H9 (cell line): Measurements from ENCODE around the gene SEMA6A. TPM values are rescaled to one million over a fixed set of nuclear protein-coding genes. Genes with fewer than 3 reads are reported as not detected.
A peak's percentile ranks its signal among the peaks of the same experiment; 100 is the strongest.

Experiments used
- DNase-seq: peaks from one replicate; pipeline ENCODE4 v3.0.0-alpha.2; 2017
- H2AFZ ChIP-seq: one replicate; pipeline ENCODE4 v1.6.1; 2013; ENCODE audit warnings: mild to moderate bottlenecking, low read length, control low read depth, moderate library complexity
- H2AK5ac ChIP-seq: 2 replicates; pipeline ENCODE4 v1.6.1; 2013; ENCODE audit warnings: low read length, control low read depth, mixed read lengths; ENCODE audit not compliant: insufficient read length
- H2BK120ac ChIP-seq: one replicate; pipeline ENCODE4 v1.6.1; 2013; ENCODE audit warnings: low read depth, mild to moderate bottlenecking, low read length, control low read depth, inconsistent platforms; ENCODE audit not compliant: poor library complexity, severe bottlenecking
- H2BK12ac ChIP-seq: 2 replicates; pipeline ENCODE4 v1.6.1; 2013; ENCODE audit warnings: low read length, control low read depth, mixed read lengths, low read depth; ENCODE audit not compliant: insufficient read length
- H2BK15ac ChIP-seq: 2 replicates; pipeline ENCODE4 v1.6.1; 2013; ENCODE audit warnings: low read depth, low read length, control low read depth
- H2BK20ac ChIP-seq: one replicate; pipeline ENCODE4 v1.6.1; 2013; ENCODE audit warnings: low read depth, mild to moderate bottlenecking, low read length, control low read depth, inconsistent platforms; ENCODE audit not compliant: poor library complexity, severe bottlenecking
- H2BK5ac ChIP-seq: 2 replicates; pipeline ENCODE4 v1.6.1; 2013; ENCODE audit warnings: low read length, control low read depth, mixed read lengths; ENCODE audit not compliant: insufficient read length
- H3K14ac ChIP-seq: 2 replicates; pipeline ENCODE4 v1.6.1; 2013; ENCODE audit warnings: low read length, control low read depth; ENCODE audit not compliant: insufficient read depth
- H3K18ac ChIP-seq: 2 replicates; pipeline ENCODE4 v1.6.1; 2013; ENCODE audit warnings: low read depth, mild to moderate bottlenecking, mixed read lengths, low read length, control low read depth; ENCODE audit not compliant: insufficient read length
- H3K23ac ChIP-seq: 2 replicates; pipeline ENCODE4 v1.6.1; 2013; ENCODE audit warnings: low read length, control low read depth, mixed read lengths, low read depth; ENCODE audit not compliant: insufficient read length
- H3K23me2 ChIP-seq: 2 replicates; pipeline ENCODE4 v1.6.1; 2013; ENCODE audit warnings: low read depth, mild to moderate bottlenecking, mixed read lengths, low read length, control low read depth; ENCODE audit not compliant: insufficient read length, poor library complexity, severe bottlenecking
- H3K27ac ChIP-seq: 2 replicates; pipeline ENCODE4 v1.5.1; 2013; ENCODE audit warnings: low read length, control low read depth, mixed read lengths, low read depth; ENCODE audit not compliant: insufficient read length
- H3K27me3 ChIP-seq: 2 replicates; pipeline ENCODE4 v1.6.1; 2013; ENCODE audit warnings: low read length, control low read depth, inconsistent platforms; ENCODE audit not compliant: insufficient read depth
- H3K4ac ChIP-seq: 2 replicates; pipeline ENCODE4 v1.6.1; 2013; ENCODE audit warnings: low read depth, mild to moderate bottlenecking, control low read depth, inconsistent platforms, low read length, moderate library complexity
- H3K4me1 ChIP-seq: 2 replicates; pipeline ENCODE4 v1.6.1; 2013; ENCODE audit warnings: low read length, control low read depth, inconsistent platforms; ENCODE audit not compliant: insufficient read depth
- H3K4me2 ChIP-seq: 2 replicates; pipeline ENCODE4 v1.6.1; 2013; ENCODE audit warnings: low read length, control low read depth, mixed read lengths; ENCODE audit not compliant: insufficient read length, insufficient read depth
- H3K56ac ChIP-seq: 2 replicates; pipeline ENCODE4 v1.6.1; 2013; ENCODE audit warnings: low read depth, mild to moderate bottlenecking, mixed read lengths, low read length, control low read depth; ENCODE audit not compliant: insufficient read length
- H3K79me1 ChIP-seq: 2 replicates; pipeline ENCODE4 v1.6.1; 2013; ENCODE audit warnings: low read depth, mild to moderate bottlenecking, moderate library complexity, low read length, control low read depth, inconsistent platforms; ENCODE audit not compliant: insufficient read depth, poor library complexity, severe bottlenecking
- H3K79me2 ChIP-seq: 2 replicates; pipeline ENCODE4 v1.6.1; 2013; ENCODE audit warnings: low read length, control low read depth, inconsistent platforms; ENCODE audit not compliant: insufficient read depth
- H3K9ac ChIP-seq: 2 replicates; pipeline ENCODE4 v1.6.1; 2013; ENCODE audit warnings: low read length, control low read depth, mixed read lengths; ENCODE audit not compliant: insufficient read length; ENCODE audit errors: extremely low read depth
- H3K9me3 ChIP-seq: one replicate; pipeline ENCODE4 v1.6.1; 2013; ENCODE audit warnings: low read depth, low read length, inconsistent platforms; ENCODE audit not compliant: control insufficient read depth
- H3T11ph ChIP-seq: one replicate; pipeline ENCODE4 v1.6.1; 2013; ENCODE audit warnings: mild to moderate bottlenecking, low read length, control low read depth, inconsistent platforms
- H4K20me1 ChIP-seq: one replicate; pipeline ENCODE4 v1.6.1; 2013; ENCODE audit not compliant: control insufficient read depth, insufficient read length, insufficient read depth
- H4K5ac ChIP-seq: 2 replicates; pipeline ENCODE4 v1.6.1; 2013; ENCODE audit warnings: low read depth, mild to moderate bottlenecking, mixed read lengths, low read length, control low read depth; ENCODE audit not compliant: insufficient read length
- H4K8ac ChIP-seq: replicated peaks from 2 replicates; pipeline ENCODE4 v1.6.1; 2013; ENCODE audit warnings: low read length, control low read depth, mixed read lengths, low read depth; ENCODE audit not compliant: insufficient read length
- H4K91ac ChIP-seq: 2 replicates; pipeline ENCODE4 v1.6.1; 2013; ENCODE audit warnings: low read depth, mild to moderate bottlenecking, moderate library complexity, mixed read lengths, low read length, control low read depth; ENCODE audit not compliant: insufficient read length
- H3K27ac Mint-ChIP-seq, 3 experiments: 2 replicates in 2 of 3; 3 replicates in 1 of 3; pipeline ENCODE4 v1.8.0; 2020 to 2021; ENCODE audit warnings: mixed read lengths in 3 of 3, mild to moderate bottlenecking in 1 of 3, moderate library complexity in 1 of 3
- H3K27me3 Mint-ChIP-seq: 2 replicates; pipeline ENCODE4 v1.8.0; 2021; ENCODE audit warnings: low read depth, mild to moderate bottlenecking, moderate library complexity, mixed read lengths
- H3K36me3 Mint-ChIP-seq, 3 experiments: 2 replicates in 2 of 3; 3 replicates in 1 of 3; pipeline ENCODE4 v1.8.0; 2020 to 2021; ENCODE audit warnings: low read depth in 3 of 3, mixed read lengths in 3 of 3; ENCODE audit not compliant: insufficient read depth in 1 of 3
- H3K4me1 Mint-ChIP-seq, 2 experiments: 2 replicates each; pipeline ENCODE4 v1.8.0; 2020; ENCODE audit warnings: mixed read lengths in 2 of 2
- H3K4me3 Mint-ChIP-seq, 2 experiments: 2 replicates in 1 of 2; 3 replicates in 1 of 2; pipeline ENCODE4 v1.8.0; 2020 to 2021; ENCODE audit warnings: mild to moderate bottlenecking in 2 of 2, mixed read lengths in 2 of 2, moderate library complexity in 1 of 2
- H3K9me3 Mint-ChIP-seq, 2 experiments: 2 replicates in 1 of 2; 3 replicates in 1 of 2; pipeline ENCODE4 v1.8.0; 2020; ENCODE audit warnings: mild to moderate bottlenecking in 2 of 2, mixed read lengths in 2 of 2, moderate library complexity in 1 of 2
- CTCF ChIP-seq: fragments of 200-600 bp; sonication (generic); conservative IDR thresholded peaks from 3 replicates; pipeline ENCODE4 v1.8.0; 2021; ENCODE audit warnings: antibody characterized with exemption, mild to moderate bottlenecking
- WGBS: extraction: QIAGEN DNeasy Blood & Tissue Kit; methylation state at CpG from one replicate; pipeline ENCODE4 v1.1.7; 2013; ENCODE audit warnings: missing lambda C conversion rate, low lambda C conversion rate, mixed read lengths; ENCODE audit not compliant: insufficient read length; ENCODE audit errors: extremely low coverage; 5-methylcytosine and 5-hydroxymethylcytosine counted together
- total RNA-seq: library from RNA; stranded (reverse); gene quantifications from 2 replicates; pipeline ENCODE4 v1.2.1, GENCODE V29; 2021

Gene SEMA6A
- total RNA-seq, 1 experiment from 2014 or later = 354 TPM

GRCh38 chr5:116559673-116560164 lies 14.9 kb downstream of the SEMA6A start:
- Histone ChIP-seq H3K4me2 (peak overlapping the region; percentile 43), H3K27ac (peak overlapping the region; percentile 42), H2BK15ac (no peak overlapping the region), H3K4me1 (peaks cover 42% of the 10 kb centered on the region), H3K9ac (no peak overlapping the region), H3K79me1 (peaks cover 2% of the 10 kb centered on the region), H3K23me2 (no peaks in the 10 kb centered on the region), H3K56ac (no peak overlapping the region), H3K4ac (no peak overlapping the region), H3K79me2 (peaks cover 89% of the 10 kb centered on the region), H2BK5ac (no peak overlapping the region), H2BK120ac (no peak overlapping the region), H3K9me3 (no peaks in the 10 kb centered on the region), H4K20me1 (no peaks in the 10 kb centered on the region), H3K18ac (peak overlapping the region; percentile 4), H3K27me3 (no peaks in the 10 kb centered on the region), H3K23ac (no peak overlapping the region), H3T11ph (no peak overlapping the region), H4K91ac (no peak overlapping the region), H2BK20ac (no peak overlapping the region), H4K5ac (no peak overlapping the region), H2AK5ac (no peak overlapping the region), H2BK12ac (no peak overlapping the region), H2AFZ (no peak overlapping the region), H4K8ac (no peak overlapping the region), H3K14ac (0 out of 2 replicates have a peak overlapping the region, but pooled peaks have one; percentile 6)
- Mint-ChIP-seq H3K4me3 (peak overlapping the region; percentile 38 to 60), H3K27ac (peak overlapping the region; percentile 61 to 98 (median 97)), H3K36me3 (peaks cover 0 to 8% (median 2%) of the 10 kb centered on the region in 3 experiments; a peak in 3 of 7 replicates), H3K27me3 (no peaks in the 10 kb centered on the region), H3K4me1 (peaks cover 83 to 85% of the 10 kb centered on the region in 2 experiments), H3K9me3 (no peaks in the 10 kb centered on the region)
- peak; percentile 72 for DNase-seq
- TF ChIP-seq CTCF = no peak
- WGBS = no CpG with 5 or more reads among the region's 4 CpGs
